DND-41 (cell line): ENCODE data around the gene UBL7.

ENCODE experiments used
- ATAC-seq: fragments of 200-7000 bp; cut with Tn5 transposase; 3 replicates; pipeline ENCODE4 v1.9.1; 2021; ENCODE audit warnings: low read depth; ENCODE audit not compliant: insufficient read depth
- DNase-seq: peaks from one replicate; pipeline ENCODE4 v3.0.0-alpha.2; 2020
- H2AFZ ChIP-seq: 2 replicates; pipeline ENCODE4 v1.6.0; 2012; ENCODE audit warnings: low read depth, low read length
- H3K27ac ChIP-seq: 2 replicates; pipeline ENCODE4 v1.5.1; 2012; ENCODE audit warnings: low read length, inconsistent platforms
- H3K27me3 ChIP-seq: fragments of 200-600 bp; sonication (generic); 2 replicates; pipeline ENCODE4 v1.6.0; 2012; ENCODE audit warnings: low read length, mild to moderate bottlenecking, inconsistent platforms; ENCODE audit not compliant: insufficient read depth, poor library complexity
- H3K36me3 ChIP-seq: 2 replicates; pipeline ENCODE4 v1.5.1; 2012; ENCODE audit warnings: low read length, inconsistent platforms; ENCODE audit not compliant: insufficient read depth
- H3K4me1 ChIP-seq: 2 replicates; pipeline ENCODE4 v1.5.1; 2012; ENCODE audit warnings: mild to moderate bottlenecking, low read length; ENCODE audit not compliant: insufficient read depth
- H3K4me2 ChIP-seq: 2 replicates; pipeline ENCODE4 v1.6.0; 2012; ENCODE audit warnings: mild to moderate bottlenecking, moderate library complexity, low read length, inconsistent platforms; ENCODE audit not compliant: insufficient read depth
- H3K4me3 ChIP-seq, 2 experiments: fragments of 200-600 bp in 1 of 2; shearing (Covaris generic) in 1 of 2; 2 replicates each; pipeline ENCODE4 v1.5.1; 2012 to 2016; ENCODE audit warnings: inconsistent platforms in 2 of 2, low read length in 2 of 2, mild to moderate bottlenecking in 2 of 2, low read depth in 1 of 2, moderate library complexity in 1 of 2
- H3K79me2 ChIP-seq: 2 replicates; pipeline ENCODE4 v1.6.0; 2012; ENCODE audit warnings: low read length, inconsistent platforms; ENCODE audit not compliant: insufficient read depth
- H3K9ac ChIP-seq: 2 replicates; pipeline ENCODE4 v1.6.0; 2012; ENCODE audit warnings: low read depth, mild to moderate bottlenecking, inconsistent platforms, low read length, moderate library complexity
- H3K9me3 ChIP-seq: 2 replicates; pipeline ENCODE4 v1.5.1; 2012; ENCODE audit warnings: low read length, moderate library complexity, mild to moderate bottlenecking, inconsistent platforms; ENCODE audit not compliant: insufficient read depth, severe bottlenecking
- H4K20me1 ChIP-seq: 2 replicates; pipeline ENCODE4 v1.6.0; 2012; ENCODE audit warnings: low read length; ENCODE audit not compliant: insufficient read depth
- CTCF ChIP-seq: IDR thresholded peaks from 2 replicates; pipeline ENCODE4 v1.5.1; 2012; ENCODE audit warnings: borderline replicate concordance, low read length, moderate library complexity, mild to moderate bottlenecking; ENCODE audit not compliant: poor library complexity, severe bottlenecking; ENCODE audit errors: extremely low read depth
- EZH2 ChIP-seq: IDR thresholded peaks from 3 replicates; pipeline ENCODE4 v1.6.1; 2012; ENCODE audit warnings: borderline replicate concordance, low read depth, mild to moderate bottlenecking, moderate library complexity, low read length, inconsistent platforms; ENCODE audit not compliant: severe bottlenecking

The UBL7 gene

GRCh38 chr15:74504836-74505235, 43.9 kb upstream of the UBL7 start:
- H3K79me2 ChIP-seq = no peaks in the 10 kb centered on the region
- H3K4me3 ChIP-seq = no peak overlapping the region
- no peaks in the 10 kb centered on the region for H3K27me3 ChIP-seq
- no peak overlapping the region for H3K27ac ChIP-seq
- no peaks in the 10 kb centered on the region for H4K20me1 ChIP-seq
- no peak for TF ChIP-seq CTCF
- TF ChIP-seq EZH2 = no peak
- H2AFZ ChIP-seq = no peak overlapping the region
- no peak overlapping the region for H3K4me2 ChIP-seq
- H3K36me3 ChIP-seq = peaks cover 3% of the 10 kb centered on the region; the same call in 1 of the 2 replicates
- no peak for DNase-seq
- no peaks in the 10 kb centered on the region for H3K4me1 ChIP-seq
- H3K9me3 ChIP-seq = no peaks in the 10 kb centered on the region
- no peak overlapping the region for H3K9ac ChIP-seq
- no peak for ATAC-seq

DNA sequence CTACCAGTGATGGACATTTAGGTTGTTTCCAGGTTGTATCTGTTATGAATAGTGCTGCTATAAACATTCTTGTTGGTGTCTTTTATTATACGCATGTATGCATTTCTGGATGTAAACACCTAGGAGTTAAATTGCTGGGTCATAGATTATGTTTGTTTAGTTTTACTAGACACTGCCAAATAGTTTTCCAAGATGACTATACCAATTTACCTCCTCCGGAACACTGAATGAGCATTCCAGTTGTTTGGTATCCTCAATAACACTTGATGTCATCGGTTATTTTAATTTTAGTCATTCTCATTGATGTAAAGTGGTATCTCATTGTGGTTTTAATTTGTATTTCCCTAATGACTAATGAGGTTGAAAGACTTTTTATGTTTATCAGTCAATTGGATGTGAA, 43.5 kb upstream of the UBL7 start:
- Histone ChIP-seq H3K27me3 (no peaks in the 10 kb centered on the region), H3K9me3 (no peaks in the 10 kb centered on the region), H2AFZ (no peak overlapping the region), H3K4me2 (no peak overlapping the region), H3K79me2 (no peaks in the 10 kb centered on the region), H3K9ac (no peak overlapping the region), H3K4me1 (no peaks in the 10 kb centered on the region), H3K27ac (no peak overlapping the region), H3K4me3 (no peak overlapping the region), H4K20me1 (no peaks in the 10 kb centered on the region), H3K36me3 (peaks cover 3% of the 10 kb centered on the region; the same call in 1 of the 2 replicates)
- ATAC-seq (no peak), DNase-seq (no peak)
- TF ChIP-seq EZH2 (no peak), CTCF (no peak)

DNA sequence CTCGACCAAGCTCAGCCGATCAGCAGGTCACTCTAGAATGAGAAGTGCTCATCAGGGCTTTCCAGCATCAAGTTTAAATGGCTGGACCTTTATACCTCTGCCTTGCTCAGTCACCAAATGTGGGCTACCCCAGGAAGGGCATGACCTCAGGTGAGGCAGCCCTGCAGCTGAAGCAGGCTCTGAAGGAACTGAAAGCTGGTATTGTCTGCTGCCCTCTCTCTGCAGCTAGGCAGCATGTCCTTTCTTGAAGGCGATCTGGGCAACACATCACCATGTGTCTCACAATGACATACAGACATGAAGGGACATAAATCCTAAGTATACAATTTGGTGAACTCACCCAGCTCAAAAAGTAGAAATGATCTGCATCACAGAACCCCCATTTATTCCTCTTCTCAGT, 41.3 kb upstream of the UBL7 start:
- H3K9me3 ChIP-seq = no peaks in the 10 kb centered on the region
- no peak for DNase-seq
- no peaks in the 10 kb centered on the region for H3K79me2 ChIP-seq
- H3K9ac ChIP-seq = no peak overlapping the region
- no peak for TF ChIP-seq CTCF
- no peak for TF ChIP-seq EZH2
- no peak overlapping the region for H3K4me2 ChIP-seq
- no peaks in the 10 kb centered on the region for H3K27me3 ChIP-seq
- no peak overlapping the region for H3K27ac ChIP-seq
- ATAC-seq = no peak
- H3K4me1 ChIP-seq = no peaks in the 10 kb centered on the region
- no peaks in the 10 kb centered on the region for H4K20me1 ChIP-seq
- H2AFZ ChIP-seq = no peak overlapping the region
- peaks cover 3% of the 10 kb centered on the region; the same call in 1 of the 2 replicates for H3K36me3 ChIP-seq
- H3K4me3 ChIP-seq = no peak overlapping the region

GRCh38 chr15:74500401-74500800, 39.4 kb upstream of the UBL7 start:
- H3K4me1 ChIP-seq = no peaks in the 10 kb centered on the region
- no peak overlapping the region for H3K27ac ChIP-seq
- no peak overlapping the region for H3K9ac ChIP-seq
- no peaks in the 10 kb centered on the region for H3K27me3 ChIP-seq
- DNase-seq (no peak), ATAC-seq (no peak)
- no peak for TF ChIP-seq EZH2
- no peaks in the 10 kb centered on the region for H3K9me3 ChIP-seq
- no peak overlapping the region for H3K4me2 ChIP-seq
- no peak overlapping the region for H3K4me3 ChIP-seq
- H3K36me3 ChIP-seq = no peaks in the 10 kb centered on the region
- H3K79me2 ChIP-seq = no peaks in the 10 kb centered on the region
- H4K20me1 ChIP-seq = no peaks in the 10 kb centered on the region
- H2AFZ ChIP-seq = no peak overlapping the region
